H1 (cell line): ENCODE data around the gene RPL26. TPM values are rescaled to one million over a fixed set of nuclear protein-coding genes. Genes with fewer than 3 reads are reported as not detected.

ENCODE experiments used
- CTCF ChIA-PET: fragments of 300-600 bp; sonication (Branson Sonifier 250); formaldehyde crosslinking; loops from one replicate; lab custom pipeline; 2021; ENCODE audit not compliant: partially characterized antibody; lab: Charles Lee
- POLR2A ChIA-PET: fragments of 300-600 bp; sonication (Branson Sonifier 250); formaldehyde crosslinking; loops from one replicate; lab custom pipeline; 2021; ENCODE audit warnings: inconsistent platforms; ENCODE audit not compliant: partially characterized antibody; lab: Charles Lee
- DNase-seq, 2 experiments: peaks; one replicate each; pipeline versions ENCODE4 v3.0.0 to v3.0.0-alpha.2; 2010 to 2022; ENCODE audit warnings: low spot score in 2 of 2, low read depth in 1 of 2, mixed read lengths in 1 of 2
- FAIRE-seq: peaks from 2 replicates; lab custom pipeline; 2011; peaks lifted over from hg19 to GRCh38; lab: Jason Lieb, UNC
- H2AFZ ChIP-seq: 2 replicates; pipeline ENCODE4 v1.8.1; 2012; ENCODE audit warnings: low read length, inconsistent platforms
- H2AK5ac ChIP-seq: 2 replicates; pipeline ENCODE4 v1.6.1; 2013; ENCODE audit warnings: low read depth, low read length
- H2BK120ac ChIP-seq: replicated peaks from 2 replicates; pipeline ENCODE3; 2013; ENCODE audit warnings: low read depth, low read length, inconsistent platforms
- H2BK12ac ChIP-seq: 2 replicates; pipeline ENCODE4 v1.6.1; 2013; ENCODE audit warnings: low read depth, low read length
- H2BK15ac ChIP-seq: 2 replicates; pipeline ENCODE4 v1.6.1; 2013; ENCODE audit warnings: low read length
- H2BK20ac ChIP-seq: 2 replicates; pipeline ENCODE4 v1.6.1; 2013; ENCODE audit warnings: low read length
- H2BK5ac ChIP-seq: 2 replicates; pipeline ENCODE4 v1.6.1; 2013; ENCODE audit warnings: low read depth, low read length
- H3K14ac ChIP-seq: 2 replicates; pipeline ENCODE4 v1.6.1; 2013; ENCODE audit warnings: inconsistent platforms; ENCODE audit not compliant: insufficient read length
- H3K18ac ChIP-seq: 2 replicates; pipeline ENCODE4 v1.6.1; 2013; ENCODE audit warnings: low read length; ENCODE audit errors: extremely low read depth
- H3K23ac ChIP-seq: 2 replicates; pipeline ENCODE4 v1.6.1; 2013; ENCODE audit warnings: inconsistent platforms; ENCODE audit not compliant: insufficient read length
- H3K23me2 ChIP-seq: 2 replicates; pipeline ENCODE4 v1.6.1; 2013; ENCODE audit warnings: low read depth, low read length
- H3K27ac ChIP-seq: 2 replicates; pipeline ENCODE4 v1.6.1; 2011; ENCODE audit warnings: low read depth, low read length, inconsistent platforms
- H3K27me3 ChIP-seq, 4 experiments: replicated peaks in 1 of 4; 1 replicate in 1 of 4; 2 replicates in 3 of 4; pipeline versions ENCODE4 v1.6.1 to v1.8.1; 2011 to 2013; ENCODE audit warnings: low read length in 3 of 4, mild to moderate bottlenecking in 3 of 4, inconsistent platforms in 2 of 4, mixed read lengths in 2 of 4, moderate library complexity in 1 of 4; ENCODE audit not compliant: control insufficient read depth in 3 of 4, insufficient read depth in 3 of 4; ENCODE audit errors: extremely low read depth in 1 of 4
- H3K36me3 ChIP-seq, 4 experiments: 2 replicates each; pipeline versions ENCODE4 v1.6.1 to v1.8.1; 2011 to 2013; ENCODE audit warnings: mild to moderate bottlenecking in 4 of 4, low read length in 3 of 4, moderate library complexity in 2 of 4, control low read depth in 1 of 4, inconsistent platforms in 1 of 4; ENCODE audit not compliant: insufficient read depth in 4 of 4, control insufficient read depth in 2 of 4
- H3K4ac ChIP-seq: replicated peaks from 2 replicates; pipeline ENCODE3; 2013; ENCODE audit warnings: low read length, low read depth, mixed read lengths, inconsistent platforms; ENCODE audit not compliant: insufficient read length
- H3K4me1 ChIP-seq, 4 experiments: replicated peaks in 1 of 4; 1 replicate in 1 of 4; 2 replicates in 3 of 4; pipeline versions ENCODE4 v1.6.1 to v1.8.1; 2011 to 2013; ENCODE audit warnings: low read length in 3 of 4, inconsistent platforms in 2 of 4, mixed read lengths in 1 of 4; ENCODE audit not compliant: insufficient read depth in 4 of 4, control insufficient read depth in 3 of 4
- H3K4me2 ChIP-seq, 2 experiments: 2 replicates each; pipeline versions ENCODE4 v1.6.1 to v1.8.1; 2011 to 2013; ENCODE audit warnings: low read depth in 2 of 2, low read length in 2 of 2, control low read depth in 1 of 2, inconsistent platforms in 1 of 2, mild to moderate bottlenecking in 1 of 2; ENCODE audit not compliant: insufficient read depth in 1 of 2
- H3K4me3 ChIP-seq, 4 experiments: fragments of 200-600, 300-600 bp in 1 of 4; sonication (generic), shearing (Covaris generic), sonication (Bioruptor Twin) in 1 of 4; 2 replicates each; pipeline versions ENCODE4 v1.5.1 to v1.8.1; 2011 to 2016; ENCODE audit warnings: low read length in 4 of 4, low read depth in 3 of 4, control low read depth in 2 of 4, inconsistent platforms in 2 of 4, mild to moderate bottlenecking in 2 of 4, mixed read lengths in 1 of 4, moderate library complexity in 1 of 4; ENCODE audit not compliant: insufficient read depth in 2 of 4; ENCODE audit errors: extremely low read depth in 1 of 4
- H3K56ac ChIP-seq: replicated peaks from 2 replicates; pipeline ENCODE3; 2013; ENCODE audit warnings: low read depth, mild to moderate bottlenecking, mixed read lengths, low read length, inconsistent platforms; ENCODE audit not compliant: insufficient read length
- H3K79me1 ChIP-seq: 2 replicates; pipeline ENCODE4 v1.6.1; 2013; ENCODE audit warnings: low read depth, low read length, control low read depth
- H3K79me2 ChIP-seq, 2 experiments: 2 replicates each; pipeline versions ENCODE4 v1.6.1 to v1.8.1; 2012 to 2013; ENCODE audit warnings: low read length in 2 of 2, mild to moderate bottlenecking in 2 of 2, inconsistent platforms in 1 of 2; ENCODE audit not compliant: insufficient read depth in 2 of 2, control insufficient read depth in 1 of 2
- H3K9ac ChIP-seq, 4 experiments: replicated peaks in 1 of 4; 1 replicate in 1 of 4; 2 replicates in 3 of 4; pipeline versions ENCODE4 v1.6.1 to v1.8.1; 2011 to 2013; ENCODE audit warnings: low read depth in 3 of 4, low read length in 3 of 4, control low read depth in 2 of 4, mild to moderate bottlenecking in 2 of 4, moderate library complexity in 2 of 4, inconsistent platforms in 1 of 4; ENCODE audit errors: extremely low read depth in 1 of 4
- H3K9me3 ChIP-seq, 2 experiments: 2 replicates each; pipeline versions ENCODE4 v1.6.1 to v1.8.1; 2012 to 2013; ENCODE audit warnings: mild to moderate bottlenecking in 2 of 2, moderate library complexity in 2 of 2, control low read depth in 1 of 2, inconsistent platforms in 1 of 2, low read depth in 1 of 2, low read length in 1 of 2, mixed read lengths in 1 of 2; ENCODE audit not compliant: insufficient read depth in 2 of 2
- H4K20me1 ChIP-seq, 2 experiments: replicated peaks in 1 of 2; 2 replicates each; pipeline versions ENCODE3 to v1.8.1; 2011 to 2013; ENCODE audit warnings: inconsistent platforms in 2 of 2, low read length in 2 of 2, mild to moderate bottlenecking in 1 of 2; ENCODE audit not compliant: insufficient read depth in 2 of 2, control insufficient read depth in 1 of 2
- H4K5ac ChIP-seq: 2 replicates; pipeline ENCODE4 v1.6.1; 2013; ENCODE audit warnings: low read length, low read depth, mixed read lengths, inconsistent platforms; ENCODE audit not compliant: insufficient read length
- H4K8ac ChIP-seq: 2 replicates; pipeline ENCODE4 v1.8.0; 2013; ENCODE audit warnings: mild to moderate bottlenecking, moderate library complexity, low read length, inconsistent platforms; ENCODE audit not compliant: insufficient read depth; ENCODE audit errors: extremely low read depth
- H4K91ac ChIP-seq: replicated peaks from 2 replicates; pipeline ENCODE3; 2013; ENCODE audit warnings: low read length, mixed read lengths, inconsistent platforms; ENCODE audit not compliant: insufficient read length
- RBBP5 ChIP-seq: IDR thresholded peaks from 2 replicates; pipeline ENCODE4 v1.7.1; 2012; ENCODE audit warnings: low read depth, mild to moderate bottlenecking, inconsistent platforms, low read length, moderate library complexity, borderline replicate concordance
- WGBS, 2 experiments: shearing (Covaris generic) in 1 of 2; methylation state at CpG; one replicate each; pipeline versions ENCODE4 v1.1.6 to v1.1.7; 2013 to 2015; ENCODE audit warnings: low lambda C conversion rate in 2 of 2, mixed read lengths in 2 of 2, inconsistent platforms in 1 of 2, low coverage in 1 of 2, missing lambda C conversion rate in 1 of 2; ENCODE audit not compliant: insufficient replicate concordance in 2 of 2, insufficient coverage in 1 of 2, insufficient read length in 1 of 2; ENCODE audit errors: extremely low coverage in 1 of 2, missing lambda C conversion rate in 1 of 2; 5-methylcytosine and 5-hydroxymethylcytosine counted together
- polyA plus RNA-seq, 7 experiments: library from polyadenylated mRNA; depleted of rRNA in 3 of 7; stranded (reverse) in 5 of 7; unstranded in 2 of 7; fragments of >200 nt in 5 of 7; fragments of 200-250 nt in 2 of 7; gene quantifications; 1 replicate in 5 of 7; 2 replicates in 1 of 7; 4 replicates in 1 of 7; pipeline versions ENCODE4 v1.2.1 to v1.2.3, GENCODE V29; 2011 to 2013; ENCODE audit warnings: missing spikeins in 2 of 7, mixed read lengths in 2 of 7
- total RNA-seq: library from RNA; stranded (reverse); fragmentation: NEBNext Ultra II Directional; extraction: Animal tissue kit (Norgen Biotek cat#: 25700); gene quantifications from 2 replicates; pipeline ENCODE4 v1.2.1, GENCODE V29; 2021

RPL26 gene
- total and polyA plus RNA-seq, 2 of the 8 experiments (the other 6 are each of a cell fraction or from before 2014, with no cell fraction given), result 1,963 to 2,554 TPM

DNA sequence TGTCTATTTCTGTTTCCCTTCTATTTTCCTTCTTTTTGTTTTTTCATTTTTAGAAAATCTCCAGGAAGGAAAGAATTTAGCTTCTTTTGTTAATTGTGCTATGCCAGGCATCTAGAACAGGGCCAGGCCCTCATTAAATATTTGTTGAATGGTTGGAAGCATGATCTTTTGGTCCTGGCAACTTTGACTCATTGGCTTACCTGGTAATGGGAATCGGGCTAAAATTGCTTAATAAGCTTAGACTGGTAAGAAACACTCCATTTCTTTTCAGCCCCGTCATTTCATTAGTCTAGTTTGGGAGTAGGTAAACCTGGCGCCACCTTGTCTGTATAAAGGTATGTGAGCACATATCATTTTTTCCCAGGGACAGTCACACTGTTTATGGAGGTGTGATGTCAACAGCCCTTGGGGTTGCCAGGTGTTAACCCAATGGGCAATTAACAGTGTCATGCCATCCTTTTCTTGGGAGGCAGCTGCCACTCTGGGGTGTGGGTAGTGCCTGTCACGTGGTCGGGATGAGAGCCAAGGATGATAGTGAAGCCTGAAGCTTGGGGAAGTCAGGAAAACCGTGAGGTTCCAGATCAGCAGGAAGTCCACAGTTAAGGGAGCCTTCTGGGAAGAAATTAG, 43.2 kb upstream of the RPL26 start:
- H3K9ac ChIP-seq, result no peak overlapping the region
- 0 out of 2 replicates have a peak overlapping the region, but pooled peaks have one; percentile 11 for H2AFZ ChIP-seq
- no peak overlapping the region for H2BK15ac ChIP-seq
- H3K23me2 ChIP-seq, result no peaks in the 10 kb centered on the region
- H2BK120ac ChIP-seq, result no peak overlapping the region
- H3K56ac ChIP-seq, result no peak overlapping the region
- no peak for FAIRE-seq
- H3K9me3 ChIP-seq, result no peaks in the 10 kb centered on the region
- H3K27me3 ChIP-seq, result no peaks in the 10 kb centered on the region
- no peaks in the 10 kb centered on the region for H3K79me1 ChIP-seq
- no peak overlapping the region for H2BK12ac ChIP-seq
- H2BK5ac ChIP-seq, result no peak overlapping the region
- no peaks in the 10 kb centered on the region for H3K79me2 ChIP-seq
- no peaks in the 10 kb centered on the region for H4K20me1 ChIP-seq
- H3K18ac ChIP-seq, result no peak overlapping the region
- no peak overlapping the region for H3K23ac ChIP-seq
- no peak for TF ChIP-seq RBBP5
- H4K5ac ChIP-seq, result no peak overlapping the region
- H3K27ac ChIP-seq, result no peak overlapping the region
- H2BK20ac ChIP-seq, result no peak overlapping the region
- H2AK5ac ChIP-seq, result no peak overlapping the region
- ChIA-PET POLR2A (interaction anchor here (0.7 to 1.7 kb wide), 4 partner anchors 9 to 44 kb away, joined by 3 to 5 read pairs (median 3); partner anchors contain the start of gene NDEL1), CTCF (interaction anchor here (1.1 kb wide), 1 partner anchor 18 kb away, joined by 3 read pairs; no protein-coding TSS in a partner anchor)
- no peak overlapping the region for H4K91ac ChIP-seq
- H3K4ac ChIP-seq, result no peak overlapping the region
- H4K8ac ChIP-seq, result no peak overlapping the region
- H3K14ac ChIP-seq, result no peak overlapping the region
- no peak overlapping the region for H3K4me2 ChIP-seq
- no peak for DNase-seq
- H3K4me3 ChIP-seq, result no peak overlapping the region
- H3K36me3 ChIP-seq, result no peaks in the 10 kb centered on the region
- 83% methylated on average over 6 of the region's 6 CpGs; no CpG with 5 or more reads in 1 of the 2 experiments for WGBS, 2 experiments
- H3K4me1 ChIP-seq, result no peaks in the 10 kb centered on the region
